ENCODE measurements around the gene RXFP2.

- TF ChIP-seq POLR2A (IDR thresholded peaks at IDR 0.05) (no peak), CTCF (IDR thresholded peaks at IDR 0.05) (no peak)
Observed at GRCh38 chr13:31719214-31719613, 20.1 kb upstream of the RXFP2 start.
